GM23338 (cell line): ENCODE data around the gene CD244. TPM values are rescaled to one million over a fixed set of nuclear protein-coding genes. Genes with fewer than 3 reads are reported as not detected.

Experiments used
- ATAC-seq: fragments of 200-7000 bp; cut with Tn5 transposase; 3 replicates; pipeline ENCODE4 v1.9.1; 2020
- DNase-seq: peaks from one replicate; pipeline ENCODE4 v3.0.0-alpha.2; 2015; ENCODE audit warnings: low spot score
- H2AFZ ChIP-seq: fragments of 200-600 bp; sonication (generic); 2 replicates; pipeline ENCODE4 v1.8.0; 2016; ENCODE audit warnings: antibody characterized with exemption, mild to moderate bottlenecking, moderate library complexity
- H3F3A ChIP-seq: fragments of 200-600 bp; sonication (generic); replicated peaks from 2 replicates; pipeline ENCODE4 v1.8.0; 2017; ENCODE audit warnings: antibody characterized with exemption, mixed run types, low read depth
- H3K27ac ChIP-seq: fragments of 200-600 bp; sonication (generic); 2 replicates; pipeline ENCODE4 v1.6.1; 2016; ENCODE audit warnings: low read depth
- H3K27me3 ChIP-seq: fragments of 200-600 bp; sonication (generic); 2 replicates; pipeline ENCODE4 v1.8.0; 2016; ENCODE audit warnings: mild to moderate bottlenecking, mixed run types, moderate library complexity; ENCODE audit not compliant: insufficient read depth
- H3K36me3 ChIP-seq: fragments of 200-600 bp; sonication (generic); 2 replicates; pipeline ENCODE4 v1.8.0; 2016; ENCODE audit warnings: mild to moderate bottlenecking; ENCODE audit not compliant: insufficient read depth
- H3K4me1 ChIP-seq: fragments of 200-600 bp; sonication (generic); 2 replicates; pipeline ENCODE4 v1.8.0; 2016; ENCODE audit warnings: mild to moderate bottlenecking, moderate library complexity; ENCODE audit not compliant: insufficient read depth
- H3K4me2 ChIP-seq: fragments of 200-600 bp; sonication (generic); 2 replicates; pipeline ENCODE4 v1.7.1; 2017; ENCODE audit warnings: mixed run types
- H3K4me3 ChIP-seq: fragments of 200-600 bp; sonication (generic); 2 replicates; pipeline ENCODE4 v1.6.1; 2016; ENCODE audit warnings: mixed run types
- H3K79me2 ChIP-seq: fragments of 200-600 bp; sonication (generic); replicated peaks from 2 replicates; pipeline ENCODE4 v1.8.0; 2017; ENCODE audit warnings: mild to moderate bottlenecking; ENCODE audit not compliant: insufficient read depth
- H3K9me2 ChIP-seq: fragments of 200-600 bp; sonication (generic); 2 replicates; pipeline ENCODE4 v1.8.0; 2017; ENCODE audit not compliant: insufficient read depth
- H4K20me1 ChIP-seq: fragments of 200-600 bp; sonication (generic); replicated peaks from 2 replicates; pipeline ENCODE4 v1.8.0; 2017; ENCODE audit warnings: mild to moderate bottlenecking; ENCODE audit not compliant: insufficient read depth
- H3K27ac Mint-ChIP-seq: 2 replicates; pipeline ENCODE4 v1.8.0; 2020; ENCODE audit warnings: inconsistent platforms, mild to moderate bottlenecking, moderate library complexity, mixed read lengths
- H3K27me3 Mint-ChIP-seq: 3 replicates; pipeline ENCODE4 v1.8.0; 2022; ENCODE audit warnings: low read depth, mild to moderate bottlenecking, moderate library complexity, mixed read lengths, inconsistent platforms; ENCODE audit not compliant: insufficient read depth, poor library complexity
- H3K36me3 Mint-ChIP-seq: 3 replicates; pipeline ENCODE4 v1.8.0; 2021; ENCODE audit warnings: low read depth, mild to moderate bottlenecking, inconsistent platforms, moderate library complexity, mixed read lengths
- H3K4me1 Mint-ChIP-seq: 3 replicates; pipeline ENCODE4 v1.8.0; 2020; ENCODE audit warnings: mild to moderate bottlenecking, inconsistent platforms, mixed read lengths
- H3K4me3 Mint-ChIP-seq: 3 replicates; pipeline ENCODE4 v1.8.0; 2021; ENCODE audit warnings: moderate library complexity, mild to moderate bottlenecking, inconsistent platforms, mixed read lengths
- H3K9me3 Mint-ChIP-seq: 3 replicates; pipeline ENCODE4 v1.8.0; 2020; ENCODE audit warnings: moderate library complexity, mild to moderate bottlenecking, inconsistent platforms, mixed read lengths
- CREB1 ChIP-seq: fragments of 250-450 bp; sonication (Bioruptor Pico); IDR thresholded peaks from 2 replicates; pipeline ENCODE4 v1.5.0; 2020; ENCODE audit warnings: low read depth, mild to moderate bottlenecking, moderate library complexity
- CTCF ChIP-seq, 2 experiments: fragments of 200-600 bp in 1 of 2; sonication (generic) in 1 of 2; conservative IDR thresholded peaks; 2 replicates each; pipeline versions ENCODE4 v1.5.1 to v1.6.1; 2016 to 2017; ENCODE audit warnings: antibody characterized with exemption in 2 of 2, low read depth in 2 of 2, mild to moderate bottlenecking in 2 of 2, moderate library complexity in 1 of 2
- ETS1 ChIP-seq: IDR thresholded peaks from 2 replicates; pipeline ENCODE4 v1.6.1; 2016; ENCODE audit warnings: antibody characterized with exemption
- EZH2 ChIP-seq: fragments of 200-600 bp; sonication (generic); IDR thresholded peaks from one replicate; pipeline ENCODE4 v1.8.0; 2017; ENCODE audit warnings: antibody characterized with exemption, mild to moderate bottlenecking, low read depth; ENCODE audit not compliant: unreplicated experiment
- EZH2phosphoT487 ChIP-seq: fragments of 200-600 bp; sonication (generic); IDR thresholded peaks from one replicate; pipeline ENCODE4 v1.8.1; 2018; ENCODE audit warnings: antibody characterized with exemption; ENCODE audit not compliant: unreplicated experiment
- JUNB ChIP-seq: IDR thresholded peaks from one replicate; pipeline ENCODE4 v1.6.1; 2016; ENCODE audit warnings: antibody characterized with exemption; ENCODE audit not compliant: unreplicated experiment
- NANOG ChIP-seq: IDR thresholded peaks from 2 replicates; pipeline ENCODE4 v1.6.1; 2016; ENCODE audit warnings: antibody characterized with exemption, borderline replicate concordance
- POLR2AphosphoS5 ChIP-seq: IDR thresholded peaks from 2 replicates; pipeline ENCODE4 v1.6.1; 2016; ENCODE audit warnings: antibody characterized with exemption, low read depth
- REST ChIP-seq: IDR thresholded peaks from one replicate; pipeline ENCODE4 v1.6.1; 2018; ENCODE audit warnings: antibody characterized with exemption; ENCODE audit not compliant: unreplicated experiment
- STAT1 ChIP-seq: IDR thresholded peaks from one replicate; pipeline ENCODE4 v1.6.1; 2016; ENCODE audit warnings: antibody characterized with exemption; ENCODE audit not compliant: unreplicated experiment
- ZNF114 ChIP-seq: fragments of 250-450 bp; sonication (Bioruptor Pico); IDR thresholded peaks from 2 replicates; pipeline ENCODE4 v1.5.0; 2020; ENCODE audit warnings: mild to moderate bottlenecking, moderate library complexity
- ZNF331 ChIP-seq: fragments of 250-450 bp; sonication (Bioruptor Pico); IDR thresholded peaks from 2 replicates; pipeline ENCODE4 v1.5.0; 2020; ENCODE audit warnings: low read depth, mild to moderate bottlenecking, moderate library complexity
- ZNF462 ChIP-seq: fragments of 250-450 bp; sonication (Bioruptor Pico); IDR thresholded peaks from 2 replicates; pipeline ENCODE4 v1.5.0; 2020; ENCODE audit warnings: mild to moderate bottlenecking, moderate library complexity
- polyA plus RNA-seq: library from polyadenylated mRNA; unstranded; fragments of >200 nt; fragmentation: Nextera tagmentation; extraction: Ambion mirVana; gene quantifications from 2 replicates; pipeline ENCODE4 v1.2.1, GENCODE V29; 2016
- total RNA-seq: library from RNA; depleted of rRNA; stranded (reverse); fragments of >200 nt; shearing (Covaris generic); gene quantifications from 2 replicates; pipeline ENCODE4 v1.2.3, GENCODE V29; 2014

The CD244 gene
- total and polyA plus RNA-seq, 2 experiments from 2014 or later: not detected

GRCh38 chr1:160799641-160800040 lies 63.0 kb downstream of the CD244 start:
- Mint-ChIP-seq H3K9me3 (no peaks in the 10 kb centered on the region; the same call in 2 of the 3 replicates), H3K36me3 (no peaks in the 10 kb centered on the region), H3K27ac (no peak overlapping the region), H3K27me3 (no peaks in the 10 kb centered on the region), H3K4me1 (no peaks in the 10 kb centered on the region), H3K4me3 (no peak overlapping the region)
- no peaks in the 10 kb centered on the region for H4K20me1 ChIP-seq
- no peaks in the 10 kb centered on the region; the same call in 1 of the 2 replicates for H3K9me2 ChIP-seq
- TF ChIP-seq JUNB: no peak
- no peak for TF ChIP-seq EZH2phosphoT487
- TF ChIP-seq REST: no peak
- no peak for TF ChIP-seq ETS1
- TF ChIP-seq ZNF114 (CRISPR knock-in tag): no peak
- TF ChIP-seq CTCF (conservative IDR thresholded peaks at IDR 0.05; ENCODE audit: low read depth in 2 of 2): no peak
- no peak for TF ChIP-seq EZH2
- TF ChIP-seq CREB1 (CRISPR knock-in tag): no peak
- no peak for TF ChIP-seq NANOG
- no peak for TF ChIP-seq POLR2AphosphoS5
- no peak for TF ChIP-seq STAT1
- TF ChIP-seq ZNF331 (CRISPR knock-in tag): no peak
- TF ChIP-seq ZNF462: no peak
- H3K27me3 ChIP-seq: no peaks in the 10 kb centered on the region
- no peak for ATAC-seq
- no peaks in the 10 kb centered on the region for H3K79me2 ChIP-seq
- H3F3A ChIP-seq: no peaks in the 10 kb centered on the region
- no peaks in the 10 kb centered on the region for H3K36me3 ChIP-seq
- no peaks in the 10 kb centered on the region for H3K4me1 ChIP-seq
- no peak for DNase-seq
- H3K4me3 ChIP-seq: no peak overlapping the region
- no peak overlapping the region for H3K27ac ChIP-seq
- H3K4me2 ChIP-seq: no peak overlapping the region
- H2AFZ ChIP-seq: no peak overlapping the region
